ENCODE measurements around the gene TBL1X. TPM values are rescaled to one million over a fixed set of nuclear protein-coding genes. Genes with fewer than 3 reads are reported as not detected.
A peak's percentile ranks its signal among the peaks of the same experiment; 100 is the strongest.

TBL1X gene
- total RNA-seq, 1 experiment from 2014 or later = 31.9 TPM

- ChIA-PET POLR2A (ENCODE audit: unreplicated experiment) (no interaction called here), CTCF (no interaction called here)
- DNase-seq (no peak), ATAC-seq (no peak)
- TF ChIP-seq EZH2phosphoT487 (IDR thresholded peaks at IDR 0.05; ENCODE audit: borderline replicate concordance, low read length) (no peak), CTCF (conservative IDR thresholded peaks at IDR 0.05; ENCODE audit: low read depth, low read length) (no peak), EZH2 (IDR thresholded peaks at IDR 0.05; ENCODE audit: low read length, unreplicated experiment) (no peak)
- H2AFZ ChIP-seq (ENCODE audit: low read length) = no peak overlapping the region
- no peaks in the 10 kb centered on the region for H3F3A ChIP-seq (ENCODE audit: low read length, unreplicated experiment)
- H3K36me3 ChIP-seq (ENCODE audit: low read depth, low read length) = peaks cover 6% of the 10 kb centered on the region
- no peak overlapping the region for H3K9ac ChIP-seq (ENCODE audit: low read length)
- 0 out of 2 replicates have a peak, but pooled peaks cover 5% of the 10 kb centered on the region for H3K79me2 ChIP-seq (ENCODE audit: low read length)
- H4K20me1 ChIP-seq (ENCODE audit: low read length) = no peaks in the 10 kb centered on the region
- intact Hi-C loops (cut with micrococcal nuclease) = loop anchor here (10.0 kb wide), 1 partner anchor 205 kb away; the partner anchor contains the start of gene TBL1X
- no peaks in the 10 kb centered on the region for H3K9me2 ChIP-seq (replicated peaks; ENCODE audit: low read length)
- no peak overlapping the region for H3K4me2 ChIP-seq (ENCODE audit: low read length)
- H3K4me3 ChIP-seq (ENCODE audit: low read length) = no peak overlapping the region
- peaks cover 4% of the 10 kb centered on the region; the same call in 1 of the 2 replicates for H3K4me1 ChIP-seq (ENCODE audit: insufficient read depth, low read length)
- H3K27ac ChIP-seq (ENCODE audit: low read length) = no peak overlapping the region
- H3K27me3 ChIP-seq (ENCODE audit: low read length) = no peaks in the 10 kb centered on the region
- no peaks in the 10 kb centered on the region for H3K9me3 ChIP-seq (ENCODE audit: low read length)
- no TSS peak for BruUV-seq (replicated peaks)
Measured at GRCh38 chrX:9670136-9670814, 205.4 kb downstream of the TBL1X start.

- Histone ChIP-seq H3K4me1 (ENCODE audit: insufficient read depth, low read length) (no peaks in the 10 kb centered on the region), H2AFZ (ENCODE audit: low read length) (no peak overlapping the region), H3K27me3 (ENCODE audit: low read length) (no peaks in the 10 kb centered on the region), H4K20me1 (ENCODE audit: low read length) (no peaks in the 10 kb centered on the region), H3K27ac (ENCODE audit: low read length) (no peak overlapping the region), H3K36me3 (ENCODE audit: low read depth, low read length) (no peaks in the 10 kb centered on the region; the same call in none of the 2 replicates), H3K4me2 (ENCODE audit: low read length) (no peak overlapping the region), H3F3A (ENCODE audit: low read length, unreplicated experiment) (no peaks in the 10 kb centered on the region), H3K79me2 (ENCODE audit: low read length) (no peaks in the 10 kb centered on the region), H3K9me3 (ENCODE audit: low read length) (no peaks in the 10 kb centered on the region), H3K9ac (ENCODE audit: low read length) (no peak overlapping the region), H3K4me3 (ENCODE audit: low read length) (no peak overlapping the region), H3K9me2 (replicated peaks; ENCODE audit: low read length) (no peaks in the 10 kb centered on the region)
- ChIA-PET CTCF (no interaction called here), POLR2A (ENCODE audit: unreplicated experiment) (no interaction called here)
- intact Hi-C loops (cut with micrococcal nuclease) = loop anchor here (10.0 kb wide), 1 partner anchor 207 kb away; the partner anchor contains the start of gene TBL1X
- no peak for ATAC-seq
- no peak for DNase-seq
- no TSS peak for BruUV-seq (replicated peaks)
- TF ChIP-seq EZH2phosphoT487 (IDR thresholded peaks at IDR 0.05; ENCODE audit: borderline replicate concordance, low read length) (no peak), CTCF (conservative IDR thresholded peaks at IDR 0.05; ENCODE audit: low read depth, low read length) (no peak), EZH2 (IDR thresholded peaks at IDR 0.05; ENCODE audit: low read length, unreplicated experiment) (no peak)
Measured at GRCh38 chrX:9671998-9672397, 207.1 kb downstream of the TBL1X start.

GRCh38 chrX:9676306-9676705 is 211.4 kb downstream of the TBL1X start:
- H3K9me3 ChIP-seq (ENCODE audit: low read length) = no peaks in the 10 kb centered on the region
- peaks cover 9% of the 10 kb centered on the region; the same call in 1 of the 2 replicates for H3K4me1 ChIP-seq (ENCODE audit: insufficient read depth, low read length)
- H3K27me3 ChIP-seq (ENCODE audit: low read length) = no peaks in the 10 kb centered on the region
- H3K9ac ChIP-seq (ENCODE audit: low read length) = no peak overlapping the region
- no peak overlapping the region for H2AFZ ChIP-seq (ENCODE audit: low read length)
- TF ChIP-seq EZH2 (IDR thresholded peaks at IDR 0.05; ENCODE audit: low read length, unreplicated experiment) (no peak), EZH2phosphoT487 (IDR thresholded peaks at IDR 0.05; ENCODE audit: borderline replicate concordance, low read length) (no peak), CTCF (conservative IDR thresholded peaks at IDR 0.05; ENCODE audit: low read depth, low read length) (no peak)
- ATAC-seq (no peak), DNase-seq (no peak)
- H3K79me2 ChIP-seq (ENCODE audit: low read length) = no peaks in the 10 kb centered on the region
- POLR2A ChIA-PET (ENCODE audit: unreplicated experiment) = no interaction called here
- no peak overlapping the region for H3K4me2 ChIP-seq (ENCODE audit: low read length)
- no peaks in the 10 kb centered on the region for H3F3A ChIP-seq (ENCODE audit: low read length, unreplicated experiment)
- intact Hi-C loops (cut with micrococcal nuclease) = loop anchor here (10.0 kb wide), 1 partner anchor 212 kb away; the partner anchor contains the start of gene TBL1X
- no peaks in the 10 kb centered on the region; the same call in none of the 2 replicates for H3K36me3 ChIP-seq (ENCODE audit: low read depth, low read length)
- H4K20me1 ChIP-seq (ENCODE audit: low read length) = no peaks in the 10 kb centered on the region
- H3K27ac ChIP-seq (ENCODE audit: low read length) = peak overlapping the region; percentile 70; the same call in 1 of the 2 replicates
- BruUV-seq (replicated peaks) = no TSS peak
- CTCF ChIA-PET = no interaction called here
- H3K9me2 ChIP-seq (replicated peaks; ENCODE audit: low read length) = no peaks in the 10 kb centered on the region
- H3K4me3 ChIP-seq (ENCODE audit: low read length) = no peak overlapping the region
